GM18951 (cell line): ENCODE results near the gene CEACAM8.
"Not testable (repeated sequence)": the region's sequence is repeated elsewhere in the genome, so short reads cannot be mapped to it uniquely, and the experiment has no call there.

ENCODE experiments used
- POLR2A ChIP-seq: IDR thresholded peaks from 4 replicates; pipeline ENCODE4 v1.6.1; 2011; ENCODE audit warnings: mild to moderate bottlenecking; ENCODE audit not compliant: insufficient read length, insufficient read depth; ENCODE audit errors: extremely low read depth
- in situ Hi-C: fragments of 300-500 bp; cut with MboI; formaldehyde crosslinking; loops from one replicate; pipeline ENCODE4 v1.12.0; 2022; ENCODE audit warnings: low sequenced_read_pairs, mixed read lengths, inconsistent platforms; ENCODE audit not compliant: unreplicated experiment

Gene CEACAM8

DNA sequence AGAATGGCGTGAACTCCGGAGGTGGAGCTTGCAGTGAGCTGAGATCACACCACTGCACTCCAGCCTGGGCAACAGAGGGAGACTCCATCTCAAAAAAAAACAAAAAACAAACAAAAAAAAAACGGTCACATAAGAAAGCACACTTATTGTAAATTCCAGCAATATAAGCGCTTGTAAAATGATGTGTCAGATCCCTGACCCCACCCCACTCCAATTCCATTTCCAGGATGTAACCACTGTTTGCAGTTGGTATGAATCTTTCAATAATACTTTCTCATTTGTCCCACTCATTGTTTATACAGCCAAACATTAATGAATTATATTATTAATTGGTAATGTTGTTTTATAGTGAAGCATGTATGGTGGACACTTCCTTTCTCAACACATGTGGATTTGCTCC, 50.6 kb downstream of the CEACAM8 start:
- no peak for TF ChIP-seq POLR2A
- in situ Hi-C loops, result no loop called here

DNA sequence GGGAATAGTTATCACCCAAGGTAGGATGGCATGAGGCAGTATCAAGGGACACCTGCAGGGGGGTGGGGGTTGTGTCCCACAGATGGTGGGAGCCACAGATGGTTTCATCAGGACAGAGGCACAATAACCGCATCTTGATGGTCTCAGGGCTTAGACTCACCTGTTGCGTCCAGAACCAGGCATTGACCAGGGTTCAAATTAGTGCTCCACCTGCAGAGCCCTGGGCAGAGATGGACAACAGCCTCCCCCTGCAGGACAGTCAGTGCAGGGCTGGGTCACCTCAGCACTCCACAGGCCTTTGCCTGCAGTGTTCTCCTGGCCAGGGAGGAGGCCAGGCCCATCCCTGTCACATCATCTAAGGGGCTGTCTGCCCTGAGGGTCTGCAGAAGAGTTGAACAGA, 51.9 kb downstream of the CEACAM8 start:
- in situ Hi-C loops, result no loop called here
- TF ChIP-seq POLR2A, result no peak

- no peak for TF ChIP-seq POLR2A
- in situ Hi-C loops, result no loop called here
Measured at GRCh38 chr19:42540071-42540553, 54.6 kb downstream of the CEACAM8 start.

DNA sequence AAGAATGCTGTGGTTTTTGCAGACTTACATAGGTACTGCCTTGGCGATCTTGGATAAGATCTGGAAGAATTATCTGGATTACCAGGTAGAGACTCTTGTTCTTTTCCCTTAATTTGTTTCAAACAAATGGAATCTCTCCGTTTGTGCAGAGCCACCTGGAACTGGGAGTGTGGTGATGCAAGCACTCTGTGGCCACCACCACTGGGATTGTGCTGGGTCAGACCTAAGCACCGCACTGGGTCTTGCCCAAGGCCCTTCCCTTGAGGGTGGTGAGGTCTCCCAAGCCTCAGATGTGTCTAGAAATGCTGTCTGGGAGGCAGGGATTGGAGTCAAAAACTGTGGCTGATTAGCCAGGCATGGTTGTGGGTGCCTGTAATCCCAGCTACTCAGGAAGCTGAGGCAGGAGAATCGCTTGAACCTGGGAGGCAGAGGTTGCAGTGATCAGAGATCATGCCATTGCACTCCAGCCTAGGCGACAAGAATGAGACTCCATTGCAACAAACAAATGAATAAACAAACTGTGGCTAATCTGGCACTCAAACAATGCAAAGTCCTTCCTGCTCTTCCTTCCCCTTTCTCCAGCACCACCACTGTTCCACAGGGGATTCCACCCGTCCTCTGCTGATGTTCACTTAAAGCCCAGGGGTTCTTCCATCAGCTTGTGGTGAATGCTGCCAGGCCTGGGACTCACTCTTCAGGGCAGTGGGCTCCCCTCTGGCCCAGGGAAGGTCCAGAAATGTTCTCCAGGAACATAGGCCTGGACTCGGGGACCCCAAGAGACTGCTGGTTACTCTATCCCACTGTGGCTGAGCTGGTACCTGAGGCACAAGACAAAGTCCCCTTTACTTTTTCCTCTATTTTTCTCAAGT, 55.6 kb downstream of the CEACAM8 start:
- in situ Hi-C loops, result no loop called here
- no peak for TF ChIP-seq POLR2A

GRCh38 chr19:42535276-42535675, 59.4 kb downstream of the CEACAM8 start:
- in situ Hi-C loops, result not testable (repeated sequence)

DNA sequence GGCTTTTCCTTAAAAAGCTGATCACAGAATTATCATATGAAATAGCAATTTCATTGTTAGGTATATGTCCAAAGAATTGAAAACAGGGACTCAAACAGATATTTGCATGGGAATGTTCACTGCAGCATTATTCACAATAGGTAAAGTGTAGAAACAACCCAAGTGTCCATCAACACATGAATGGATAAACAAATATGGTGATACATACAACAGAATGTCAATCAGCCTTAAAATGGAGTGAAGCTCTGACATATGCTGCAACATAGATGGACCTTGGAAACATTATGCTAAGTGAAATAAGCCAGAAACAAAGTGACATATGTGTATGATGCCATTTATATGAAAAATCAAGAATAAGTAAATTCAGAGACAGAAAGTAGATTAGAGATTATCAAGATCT, 60.3 kb downstream of the CEACAM8 start:
- in situ Hi-C loops, result loop anchor here (5.0 kb wide), 1 partner anchor 82 kb away; no protein-coding TSS in a partner anchor
- no peak for TF ChIP-seq POLR2A

GRCh38 chr19:42532891-42533290, 61.8 kb downstream of the CEACAM8 start:
- no peak for TF ChIP-seq POLR2A
- in situ Hi-C loops, result loop anchor here (5.0 kb wide), 1 partner anchor 81 kb away; no protein-coding TSS in a partner anchor

- in situ Hi-C loops, result loop anchor here (5.0 kb wide), 1 partner anchor 79 kb away; no protein-coding TSS in a partner anchor
- TF ChIP-seq POLR2A, result no peak
Measured at GRCh38 chr19:42531313-42531712, 63.4 kb downstream of the CEACAM8 start.
